SK-N-SH treated with all-trans-retinoic acid at 6 μM for 48 hours (cell line): ENCODE data around the gene ADAMTS6.

Experiments
- ARNTL ChIP-seq: fragments of 450-650 bp; formaldehyde crosslinking; IDR thresholded peaks from 2 replicates; pipeline ENCODE4 v1.5.0; 2020; ENCODE audit warnings: low read depth, mild to moderate bottlenecking, moderate library complexity, borderline replicate concordance
- CSDC2 ChIP-seq: fragments of 250-450 bp; sonication (Bioruptor Pico); IDR thresholded peaks from 2 replicates; pipeline ENCODE4 v1.5.0; 2020; ENCODE audit warnings: mild to moderate bottlenecking, moderate library complexity

DNA sequence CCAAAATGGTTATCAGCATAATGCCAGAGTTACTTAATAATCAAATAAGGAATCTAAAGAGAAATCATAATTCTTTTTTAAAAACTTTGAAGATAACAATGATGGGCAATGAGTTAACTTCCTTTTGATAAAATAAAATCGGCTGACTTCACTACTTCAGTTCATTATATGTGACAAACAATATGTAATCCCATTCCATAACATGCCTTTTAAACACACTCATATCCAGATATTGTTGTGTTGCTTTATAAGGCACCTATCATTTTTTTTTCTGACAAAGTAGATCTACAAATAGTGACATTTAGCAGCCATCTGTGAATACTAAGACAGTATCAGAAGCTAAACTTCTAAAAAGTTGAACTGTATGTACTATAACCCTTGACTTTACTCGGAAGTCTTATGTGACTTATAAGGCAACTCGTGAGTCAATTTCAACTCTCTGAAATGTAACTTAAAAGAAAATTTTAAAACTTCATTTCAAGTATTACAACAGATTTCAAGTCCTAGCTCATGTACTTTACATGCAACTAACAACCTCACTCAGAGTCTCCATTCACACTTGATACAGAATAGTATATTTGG is 7.5 kb downstream of the ADAMTS6 start:
- no peak for TF ChIP-seq ARNTL (CRISPR knock-in tag)
- TF ChIP-seq CSDC2: no peak
